Activated CD8-positive, alpha-beta T cell treated with anti-CD3 and anti-CD28 coated beads for 36 hours (primary cell): ENCODE measurements around the gene LDB2. TPM values are rescaled to one million over a fixed set of nuclear protein-coding genes. Genes with fewer than 3 reads are reported as not detected.

Experiments
- ATAC-seq: fragments of 200-7000 bp; cut with Tn5 transposase; one replicate; pipeline ENCODE4 v1.10.0; 2021; ENCODE audit warnings: mild to moderate bottlenecking, moderate library complexity
- CTCF ChIA-PET: fragments of 350-600 bp; sonication (Branson Sonifier 250); formaldehyde crosslinking; loops from one replicate; lab custom pipeline; 2021; ENCODE audit warnings: antibody characterized with exemption; lab: Charles Lee
- POLR2A ChIA-PET: fragments of 350-600 bp; sonication (Branson Sonifier 250); formaldehyde crosslinking; loops from one replicate; lab custom pipeline; 2021; ENCODE audit warnings: antibody characterized with exemption; lab: Charles Lee
- DNase-seq: peaks from one replicate; pipeline ENCODE4 v3.0.0-alpha.2; 2020
- H3K27ac Mint-ChIP-seq: one replicate; pipeline ENCODE4 v1.8.0; 2021; ENCODE audit warnings: mild to moderate bottlenecking, mixed read lengths
- H3K27me3 Mint-ChIP-seq: one replicate; pipeline ENCODE4 v1.8.0; 2021; ENCODE audit warnings: mixed read lengths
- H3K36me3 Mint-ChIP-seq: one replicate; pipeline ENCODE4 v1.8.0; 2021; ENCODE audit warnings: low read depth, mixed read lengths
- H3K4me1 Mint-ChIP-seq: one replicate; pipeline ENCODE4 v1.8.0; 2021; ENCODE audit warnings: low read depth, mixed read lengths
- H3K4me3 Mint-ChIP-seq: one replicate; pipeline ENCODE4 v1.8.0; 2021; ENCODE audit warnings: mild to moderate bottlenecking, moderate library complexity, mixed read lengths
- H3K9me3 Mint-ChIP-seq: one replicate; pipeline ENCODE4 v1.8.0; 2021; ENCODE audit warnings: mixed read lengths
- intact Hi-C: fragments of 100-400 bp; cut with micrococcal nuclease; formaldehyde crosslinking; loops from one replicate; pipeline ENCODE4 v1.10.0; 2022
- total RNA-seq, 2 experiments: library from RNA; stranded (reverse); gene quantifications; one replicate each; pipeline ENCODE4 v1.2.3, GENCODE V29; 2021
- TF ChIP-seq, protein P1 (sequence below): fragments of 200-600 bp; IDR thresholded peaks from one replicate; pipeline ENCODE4 v1.8.0; 2022; ENCODE audit warnings: antibody characterized with exemption, mild to moderate bottlenecking

Gene LDB2
- total RNA-seq, 2 experiments from 2014 or later, result not detected

DNA sequence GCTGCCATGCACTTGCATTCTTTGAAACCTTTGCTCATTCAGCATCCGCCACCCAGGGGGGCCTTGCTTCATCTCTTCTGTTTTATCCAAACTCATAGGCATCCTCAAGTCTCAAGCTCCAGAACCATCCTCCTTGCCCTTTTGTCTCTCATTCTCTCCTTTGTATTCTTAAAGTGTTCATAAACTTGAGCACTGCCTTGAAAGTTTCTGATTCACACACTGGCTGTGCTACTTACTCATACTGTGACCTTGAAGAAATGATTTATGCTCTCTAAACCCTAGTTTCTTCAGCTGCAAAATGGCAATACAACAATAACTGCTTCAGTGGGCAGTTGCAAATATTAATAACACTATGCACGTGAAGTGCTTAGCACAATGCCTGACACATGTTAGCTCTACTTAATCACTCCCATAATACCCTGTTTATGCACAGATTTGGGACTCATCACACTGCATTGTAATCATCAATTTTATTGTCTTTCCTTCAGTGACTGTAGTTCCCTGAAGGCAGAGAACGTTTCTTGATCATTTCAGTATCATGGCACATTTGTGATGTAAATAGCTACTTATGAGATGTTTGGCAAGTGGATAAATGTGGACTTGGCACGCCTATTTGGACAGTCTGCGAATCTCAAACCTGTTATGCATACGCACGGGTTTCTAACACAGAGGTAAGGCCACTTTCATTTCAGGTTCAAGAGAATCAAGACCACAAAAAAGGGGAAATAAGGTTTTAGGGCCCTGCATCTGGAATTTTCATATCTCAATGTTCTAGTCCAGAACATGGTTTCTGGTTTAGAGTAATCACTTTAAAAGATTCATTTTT, 291.0 kb downstream of the LDB2 start:
- DNase-seq (no peak), ATAC-seq (no peak)
- CTCF ChIA-PET, result no interaction called here
- TF ChIP-seq, protein P1, sequence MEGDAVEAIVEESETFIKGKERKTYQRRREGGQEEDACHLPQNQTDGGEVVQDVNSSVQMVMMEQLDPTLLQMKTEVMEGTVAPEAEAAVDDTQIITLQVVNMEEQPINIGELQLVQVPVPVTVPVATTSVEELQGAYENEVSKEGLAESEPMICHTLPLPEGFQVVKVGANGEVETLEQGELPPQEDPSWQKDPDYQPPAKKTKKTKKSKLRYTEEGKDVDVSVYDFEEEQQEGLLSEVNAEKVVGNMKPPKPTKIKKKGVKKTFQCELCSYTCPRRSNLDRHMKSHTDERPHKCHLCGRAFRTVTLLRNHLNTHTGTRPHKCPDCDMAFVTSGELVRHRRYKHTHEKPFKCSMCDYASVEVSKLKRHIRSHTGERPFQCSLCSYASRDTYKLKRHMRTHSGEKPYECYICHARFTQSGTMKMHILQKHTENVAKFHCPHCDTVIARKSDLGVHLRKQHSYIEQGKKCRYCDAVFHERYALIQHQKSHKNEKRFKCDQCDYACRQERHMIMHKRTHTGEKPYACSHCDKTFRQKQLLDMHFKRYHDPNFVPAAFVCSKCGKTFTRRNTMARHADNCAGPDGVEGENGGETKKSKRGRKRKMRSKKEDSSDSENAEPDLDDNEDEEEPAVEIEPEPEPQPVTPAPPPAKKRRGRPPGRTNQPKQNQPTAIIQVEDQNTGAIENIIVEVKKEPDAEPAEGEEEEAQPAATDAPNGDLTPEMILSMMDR, result no peak
- H3K9me3 Mint-ChIP-seq, result no peaks in the 10 kb centered on the region
- H3K27ac Mint-ChIP-seq, result no peak overlapping the region
- no peak overlapping the region for H3K4me3 Mint-ChIP-seq
- intact Hi-C loops, result no loop called here
- no peaks in the 10 kb centered on the region for H3K27me3 Mint-ChIP-seq
- H3K36me3 Mint-ChIP-seq, result no peaks in the 10 kb centered on the region
- POLR2A ChIA-PET, result no interaction called here
- no peaks in the 10 kb centered on the region for H3K4me1 Mint-ChIP-seq

GRCh38 chr4:16606691-16607090, 291.8 kb downstream of the LDB2 start:
- Mint-ChIP-seq H3K9me3 (no peaks in the 10 kb centered on the region), H3K27me3 (no peaks in the 10 kb centered on the region), H3K36me3 (no peaks in the 10 kb centered on the region), H3K27ac (no peak overlapping the region), H3K4me1 (no peaks in the 10 kb centered on the region), H3K4me3 (no peak overlapping the region)
- ATAC-seq, result no peak
- no peak for DNase-seq
- POLR2A ChIA-PET, result no interaction called here
- CTCF ChIA-PET, result no interaction called here
- TF ChIP-seq, protein P1, result no peak
- intact Hi-C loops, result no loop called here

- H3K27ac Mint-ChIP-seq, result no peak overlapping the region
- H3K36me3 Mint-ChIP-seq, result no peaks in the 10 kb centered on the region
- ChIA-PET POLR2A (no interaction called here), CTCF (no interaction called here)
- H3K9me3 Mint-ChIP-seq, result no peaks in the 10 kb centered on the region
- intact Hi-C loops, result no loop called here
- TF ChIP-seq, protein P1, result no peak
- no peak for ATAC-seq
- H3K4me1 Mint-ChIP-seq, result no peaks in the 10 kb centered on the region
- H3K4me3 Mint-ChIP-seq, result no peak overlapping the region
- no peak for DNase-seq
- H3K27me3 Mint-ChIP-seq, result peaks cover 1% of the 10 kb centered on the region
Measured at GRCh38 chr4:16603178-16603577, 295.3 kb downstream of the LDB2 start.

- Mint-ChIP-seq H3K4me3 (no peak overlapping the region), H3K36me3 (no peaks in the 10 kb centered on the region)
- CTCF ChIA-PET, result no interaction called here
Measured at GRCh38 chr4:16598597-16599206, 299.7 kb downstream of the LDB2 start.

More at GRCh38 chr4:16598597-16599206, 299.7 kb downstream of the LDB2 start:
- H3K27me3 Mint-ChIP-seq, result peaks cover 1% of the 10 kb centered on the region
- POLR2A ChIA-PET, result no interaction called here
- H3K27ac Mint-ChIP-seq, result no peak overlapping the region
- intact Hi-C loops, result no loop called here
- no peaks in the 10 kb centered on the region for H3K9me3 Mint-ChIP-seq
- TF ChIP-seq, protein P1, result no peak
- DNase-seq (no peak), ATAC-seq (no peak)
- no peaks in the 10 kb centered on the region for H3K4me1 Mint-ChIP-seq
